LNCaP clone FGC (cell line): ENCODE measurements around the gene IQGAP2.

ENCODE experiments used
- DNase-seq: peaks from one replicate; pipeline ENCODE4 v3.0.0-alpha.2; 2011; ENCODE audit warnings: low read depth
- H3K4me3 ChIP-seq: 2 replicates; pipeline ENCODE4 v1.5.1; 2011; ENCODE audit warnings: mild to moderate bottlenecking, low read depth, low read length, control low read depth
- CTCF ChIP-seq: IDR thresholded peaks from 2 replicates; pipeline ENCODE4 v1.5.1; 2012; ENCODE audit warnings: mild to moderate bottlenecking; ENCODE audit not compliant: control insufficient read depth, insufficient read depth; ENCODE audit errors: extremely low read depth

IQGAP2 gene

GRCh38 chr5:76634661-76635060 lies 231.6 kb downstream of the IQGAP2 start:
- H3K4me3 ChIP-seq = no peak overlapping the region
- no peak for TF ChIP-seq CTCF
- DNase-seq = no peak

DNA sequence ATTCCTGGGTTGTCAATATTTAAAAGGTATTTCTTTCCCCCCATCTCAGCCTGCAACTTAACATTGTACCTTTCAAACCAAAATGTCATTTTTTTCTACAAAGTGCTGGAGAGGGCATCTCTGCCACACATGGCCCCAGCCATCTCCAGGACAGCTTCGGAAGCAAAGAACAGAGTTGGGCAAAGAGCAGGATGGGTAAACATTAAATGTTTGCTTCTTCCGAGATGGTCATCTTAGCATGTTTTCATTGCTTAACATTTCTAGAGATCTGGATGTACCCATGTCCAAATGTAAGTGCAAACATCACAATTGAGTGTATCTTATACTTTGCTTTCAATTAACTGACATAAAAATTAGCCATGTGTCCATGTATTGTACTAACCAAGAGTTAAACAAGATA lies 234.4 kb downstream of the IQGAP2 start:
- TF ChIP-seq CTCF = no peak
- peak; percentile 30 for DNase-seq
- H3K4me3 ChIP-seq = no peak overlapping the region

GRCh38 chr5:76638479-76638878 lies 235.4 kb downstream of the IQGAP2 start:
- H3K4me3 ChIP-seq = no peak overlapping the region
- TF ChIP-seq CTCF = no peak
- no peak for DNase-seq

DNA sequence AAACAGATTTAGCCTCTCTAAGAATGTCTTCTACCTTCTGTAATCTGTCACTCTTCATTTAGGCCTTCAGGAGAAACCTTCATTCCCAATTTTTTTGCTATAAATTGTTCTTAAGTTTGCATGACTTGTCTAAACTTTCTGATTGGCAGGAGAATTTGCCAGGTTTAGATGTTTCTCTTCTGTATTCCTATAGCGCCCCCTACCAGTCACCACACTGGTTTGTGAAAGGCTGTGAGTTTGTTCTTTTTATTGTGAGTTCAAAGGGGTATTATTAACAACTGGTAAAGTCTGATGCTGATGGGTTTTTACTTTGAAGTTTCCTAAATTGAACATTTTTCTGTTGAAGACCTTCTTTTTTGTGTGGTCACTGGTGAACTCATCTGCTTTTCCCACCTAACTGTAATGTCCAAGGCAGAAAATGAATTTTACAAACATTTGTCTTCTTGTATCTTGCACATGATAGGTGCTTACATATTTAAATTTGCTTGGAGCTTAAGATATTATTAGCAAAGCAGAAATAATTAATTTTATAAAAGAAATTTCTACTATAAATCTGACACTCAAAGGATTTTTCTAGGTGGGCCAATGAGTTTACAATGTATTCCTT lies 238.5 kb downstream of the IQGAP2 start:
- TF ChIP-seq CTCF = peak; percentile 84
- no peak overlapping the region for H3K4me3 ChIP-seq
- DNase-seq = peak; percentile 33

- DNase-seq = no peak
- no peak overlapping the region for H3K4me3 ChIP-seq
- no peak for TF ChIP-seq CTCF
Measured at GRCh38 chr5:76642390-76643040, 239.4 kb downstream of the IQGAP2 start.

GRCh38 chr5:76643371-76643770 lies 240.3 kb downstream of the IQGAP2 start:
- H3K4me3 ChIP-seq = no peak overlapping the region
- no peak for DNase-seq
- TF ChIP-seq CTCF = no peak

DNA sequence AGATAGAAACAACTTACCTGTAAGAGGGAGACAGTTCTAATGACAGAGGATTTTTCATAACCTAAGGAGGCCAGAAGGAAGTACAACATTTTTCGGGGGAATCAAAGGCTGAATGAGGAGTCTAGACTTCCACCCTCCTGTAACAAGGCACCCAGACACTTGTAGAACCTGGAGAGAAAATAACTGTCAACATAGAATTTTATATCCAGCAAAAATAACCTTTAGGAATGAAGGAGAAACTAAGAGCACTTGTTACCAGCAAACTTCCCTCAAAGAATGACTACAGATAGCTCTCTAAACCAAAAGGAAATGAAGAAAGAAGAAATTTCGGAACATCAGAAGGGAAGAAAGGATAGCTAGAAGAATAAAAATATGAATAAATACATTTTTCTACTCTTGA lies 246.1 kb downstream of the IQGAP2 start:
- H3K4me3 ChIP-seq = no peak overlapping the region
- TF ChIP-seq CTCF = no peak
- no peak for DNase-seq
